SK-N-SH treated with all-trans-retinoic acid at 6 μM for 48 hours (cell line): ENCODE data around the gene MUC21.

Experiments used
- ARNTL ChIP-seq: fragments of 450-650 bp; formaldehyde crosslinking; IDR thresholded peaks from 2 replicates; pipeline ENCODE4 v1.5.0; 2020; ENCODE audit warnings: low read depth, mild to moderate bottlenecking, moderate library complexity, borderline replicate concordance
- BACH2 ChIP-seq: fragments of 250-450 bp; sonication (Bioruptor Pico); IDR thresholded peaks from 2 replicates; pipeline ENCODE4 v1.9.0; 2021; ENCODE audit warnings: mild to moderate bottlenecking, borderline replicate concordance
- CSDC2 ChIP-seq: fragments of 250-450 bp; sonication (Bioruptor Pico); IDR thresholded peaks from 2 replicates; pipeline ENCODE4 v1.5.0; 2020; ENCODE audit warnings: mild to moderate bottlenecking, moderate library complexity
- OSR1 ChIP-seq: fragments of 250-450 bp; sonication (Bioruptor Pico); IDR thresholded peaks from 2 replicates; pipeline ENCODE4 v1.8.0; 2022; ENCODE audit warnings: moderate library complexity, mild to moderate bottlenecking, inconsistent platforms
- PATZ1 ChIP-seq: fragments of 250-450 bp; sonication (Bioruptor Pico); IDR thresholded peaks from 2 replicates; pipeline ENCODE4 v1.8.0; 2020; ENCODE audit warnings: mild to moderate bottlenecking, moderate library complexity, borderline replicate concordance
- RARB ChIP-seq: fragments of 250-450 bp; sonication (Bioruptor Pico); IDR thresholded peaks from 2 replicates; pipeline ENCODE4 v1.8.0; 2021; ENCODE audit warnings: mild to moderate bottlenecking, moderate library complexity
- TCF4 ChIP-seq: fragments of 250-450 bp; sonication (Bioruptor Pico); IDR thresholded peaks from 2 replicates; pipeline ENCODE4 v1.8.0; 2021; ENCODE audit warnings: mild to moderate bottlenecking, moderate library complexity, borderline replicate concordance
- ZC3H10 ChIP-seq: fragments of 250-450 bp; sonication (Bioruptor Pico); IDR thresholded peaks from 2 replicates; pipeline ENCODE4 v1.5.1; 2021; ENCODE audit warnings: mild to moderate bottlenecking, moderate library complexity

GRCh38 chr6:30962716-30963115 is 20.8 kb upstream of the MUC21 start:
- TF ChIP-seq TCF4 (CRISPR knock-in tag) = no peak
- TF ChIP-seq CSDC2 (CRISPR knock-in tag) = no peak
- TF ChIP-seq PATZ1 (CRISPR knock-in tag) = no peak
- no peak for TF ChIP-seq BACH2 (CRISPR knock-in tag)
- no peak for TF ChIP-seq ZC3H10
- TF ChIP-seq RARB (CRISPR knock-in tag) = no peak
- TF ChIP-seq OSR1 = no peak
- no peak for TF ChIP-seq ARNTL
